ENCODE data around the gene ATRNL1.
"Not testable (repeated sequence)": the region's sequence is repeated elsewhere in the genome, so short reads cannot be mapped to it uniquely, and the experiment has no call there.

ATRNL1 gene

GRCh38 chr10:115219203-115219602, 126.0 kb downstream of the ATRNL1 start:
- no peak for DNase-seq (ENCODE audit: low read depth)

- DNase-seq (ENCODE audit: low read depth) = no peak
Measured at GRCh38 chr10:115222039-115222438, 128.9 kb downstream of the ATRNL1 start.

GRCh38 chr10:115239761-115240160, 146.6 kb downstream of the ATRNL1 start:
- no peak for DNase-seq (ENCODE audit: low read depth)

- no peak for DNase-seq (ENCODE audit: low read depth)
Measured at GRCh38 chr10:115250784-115251183, 157.6 kb downstream of the ATRNL1 start.

- not testable (repeated sequence) for DNase-seq (ENCODE audit: low read depth)
Measured at GRCh38 chr10:115253765-115254164, 160.6 kb downstream of the ATRNL1 start.

GRCh38 chr10:115272482-115272881, 179.3 kb downstream of the ATRNL1 start:
- DNase-seq (ENCODE audit: low read depth) = no peak

GRCh38 chr10:115278294-115278693, 185.1 kb downstream of the ATRNL1 start:
- no peak for DNase-seq (ENCODE audit: low read depth)

GRCh38 chr10:115295213-115295805, 202.1 kb downstream of the ATRNL1 start:
- no peak for DNase-seq (ENCODE audit: low read depth)

- no peak for DNase-seq (ENCODE audit: low read depth)
Measured at GRCh38 chr10:115300080-115300479, 206.9 kb downstream of the ATRNL1 start.

- not testable (repeated sequence) for DNase-seq (ENCODE audit: low read depth)
Measured at GRCh38 chr10:115319669-115320068, 226.5 kb downstream of the ATRNL1 start.

GRCh38 chr10:115321360-115321759, 228.2 kb downstream of the ATRNL1 start:
- no peak for DNase-seq (ENCODE audit: low read depth)

- no peak for DNase-seq (ENCODE audit: low read depth)
Measured at GRCh38 chr10:115328331-115328730, 235.2 kb downstream of the ATRNL1 start.

GRCh38 chr10:115335366-115335765, 242.2 kb downstream of the ATRNL1 start:
- DNase-seq (ENCODE audit: low read depth) = no peak

GRCh38 chr10:115355162-115355760, 262.1 kb downstream of the ATRNL1 start:
- DNase-seq (ENCODE audit: low read depth) = no peak

- DNase-seq (ENCODE audit: low read depth) = not testable (repeated sequence)
Measured at GRCh38 chr10:115367920-115368319, 274.8 kb downstream of the ATRNL1 start.

GRCh38 chr10:115379064-115379463, 285.9 kb downstream of the ATRNL1 start:
- DNase-seq (ENCODE audit: low read depth) = no peak

- DNase-seq (ENCODE audit: low read depth) = no peak
Measured at GRCh38 chr10:115384665-115385064, 291.5 kb downstream of the ATRNL1 start.

GRCh38 chr10:115390607-115391006, 297.4 kb downstream of the ATRNL1 start:
- DNase-seq (ENCODE audit: low read depth) = no peak

GRCh38 chr10:115398026-115398425, 304.9 kb downstream of the ATRNL1 start:
- no peak for DNase-seq (ENCODE audit: low read depth)

- DNase-seq (ENCODE audit: low read depth) = no peak
Measured at GRCh38 chr10:115402699-115403098, 309.5 kb downstream of the ATRNL1 start.

GRCh38 chr10:115405838-115406237, 312.7 kb downstream of the ATRNL1 start:
- DNase-seq (ENCODE audit: low read depth) = not testable (repeated sequence)

GRCh38 chr10:115409347-115409746, 316.2 kb downstream of the ATRNL1 start:
- no peak for DNase-seq (ENCODE audit: low read depth)

- DNase-seq (ENCODE audit: low read depth) = no peak
Measured at GRCh38 chr10:115417585-115418265, 324.6 kb downstream of the ATRNL1 start.

Measured in activated T-cell treated with anti-CD3 and anti-CD28 coated beads for 24 hours (primary cell).